Measurements from ENCODE around the gene CACNA1D. TPM values are rescaled to one million over a fixed set of nuclear protein-coding genes. Genes with fewer than 3 reads are reported as not detected.
"Not testable (repeated sequence)": the region's sequence is repeated elsewhere in the genome, so short reads cannot be mapped to it uniquely, and the experiment has no call there.

CACNA1D gene
- total RNA-seq, 1 donor from 2014 or later = 1.1 TPM

- no peaks in the 10 kb centered on the region for H3K36me3 ChIP-seq
- TF ChIP-seq CTCF (IDR thresholded peaks at IDR 0.05; ENCODE audit: borderline replicate concordance) = no peak
- no peak overlapping the region for H3K27ac ChIP-seq (replicated peaks)
- no peak overlapping the region for H3K4me3 ChIP-seq
- H3K27me3 ChIP-seq (ENCODE audit: low read depth) = peaks cover 32% of the 10 kb centered on the region
- DNase-seq = no peak
- no peaks in the 10 kb centered on the region for H3K4me1 ChIP-seq
- no peaks in the 10 kb centered on the region for H3K9me3 ChIP-seq (replicated peaks)
- intact Hi-C loops (cut with micrococcal nuclease) = no loop called here
Measured at GRCh38 chr3:53566461-53567145, 72.2 kb downstream of the CACNA1D start.

GRCh38 chr3:53570081-53570480, 75.7 kb downstream of the CACNA1D start:
- Histone ChIP-seq H3K4me1 (no peaks in the 10 kb centered on the region), H3K27ac (replicated peaks) (no peak overlapping the region), H3K36me3 (no peaks in the 10 kb centered on the region), H3K27me3 (ENCODE audit: low read depth) (peaks cover 29% of the 10 kb centered on the region), H3K9me3 (replicated peaks) (no peaks in the 10 kb centered on the region), H3K4me3 (no peak overlapping the region)
- DNase-seq = no peak
- TF ChIP-seq CTCF (IDR thresholded peaks at IDR 0.05; ENCODE audit: borderline replicate concordance) = no peak
- intact Hi-C loops (cut with micrococcal nuclease) = no loop called here

- Histone ChIP-seq H3K4me1 (no peaks in the 10 kb centered on the region), H3K4me3 (no peak overlapping the region), H3K9me3 (replicated peaks) (no peaks in the 10 kb centered on the region), H3K36me3 (no peaks in the 10 kb centered on the region), H3K27ac (replicated peaks) (no peak overlapping the region), H3K27me3 (ENCODE audit: low read depth) (peaks cover 36% of the 10 kb centered on the region)
- no peak for DNase-seq
- no peak for TF ChIP-seq CTCF (IDR thresholded peaks at IDR 0.05; ENCODE audit: borderline replicate concordance)
- intact Hi-C loops (cut with micrococcal nuclease) = no loop called here
Measured at GRCh38 chr3:53570709-53571108, 76.3 kb downstream of the CACNA1D start.

- Histone ChIP-seq H3K27ac (replicated peaks) (no peak overlapping the region), H3K4me1 (no peaks in the 10 kb centered on the region), H3K9me3 (replicated peaks) (no peaks in the 10 kb centered on the region), H3K36me3 (no peaks in the 10 kb centered on the region), H3K4me3 (no peak overlapping the region), H3K27me3 (ENCODE audit: low read depth) (peaks cover 37% of the 10 kb centered on the region)
- no peak for TF ChIP-seq CTCF (IDR thresholded peaks at IDR 0.05; ENCODE audit: borderline replicate concordance)
- intact Hi-C loops (cut with micrococcal nuclease) = no loop called here
- DNase-seq = no peak
Measured at GRCh38 chr3:53571264-53571663, 76.9 kb downstream of the CACNA1D start.

GRCh38 chr3:53572184-53572583, 77.8 kb downstream of the CACNA1D start:
- DNase-seq; H3K4me3 ChIP-seq; intact Hi-C loops (cut with micrococcal nuclease); H3K27ac ChIP-seq (replicated peaks); H3K9me3 ChIP-seq (replicated peaks); H3K4me1 ChIP-seq; H3K36me3 ChIP-seq: not testable (repeated sequence)
- H3K27me3 ChIP-seq (ENCODE audit: low read depth) = peaks cover 37% of the 10 kb centered on the region

- no peaks in the 10 kb centered on the region for H3K4me1 ChIP-seq
- DNase-seq = no peak
- TF ChIP-seq CTCF (IDR thresholded peaks at IDR 0.05; ENCODE audit: borderline replicate concordance) = no peak
- H3K4me3 ChIP-seq = no peak overlapping the region
- no peak overlapping the region for H3K27ac ChIP-seq (replicated peaks)
- intact Hi-C loops (cut with micrococcal nuclease) = no loop called here
- H3K27me3 ChIP-seq (ENCODE audit: low read depth) = peaks cover 49% of the 10 kb centered on the region
- no peaks in the 10 kb centered on the region for H3K9me3 ChIP-seq (replicated peaks)
- H3K36me3 ChIP-seq = no peaks in the 10 kb centered on the region
Measured at GRCh38 chr3:53577506-53577905, 83.1 kb downstream of the CACNA1D start.
